GM03348 (cell line): ENCODE data around the gene FBXO7.
A peak's percentile ranks its signal among the peaks of the same experiment; 100 is the strongest.
"Not testable (repeated sequence)": the region's sequence is repeated elsewhere in the genome, so short reads cannot be mapped to it uniquely, and the experiment has no call there.

Experiments
- DNase-seq: peaks from one replicate; pipeline ENCODE4 v3.0.0; 2012; ENCODE audit warnings: low spot score

FBXO7 gene

DNA sequence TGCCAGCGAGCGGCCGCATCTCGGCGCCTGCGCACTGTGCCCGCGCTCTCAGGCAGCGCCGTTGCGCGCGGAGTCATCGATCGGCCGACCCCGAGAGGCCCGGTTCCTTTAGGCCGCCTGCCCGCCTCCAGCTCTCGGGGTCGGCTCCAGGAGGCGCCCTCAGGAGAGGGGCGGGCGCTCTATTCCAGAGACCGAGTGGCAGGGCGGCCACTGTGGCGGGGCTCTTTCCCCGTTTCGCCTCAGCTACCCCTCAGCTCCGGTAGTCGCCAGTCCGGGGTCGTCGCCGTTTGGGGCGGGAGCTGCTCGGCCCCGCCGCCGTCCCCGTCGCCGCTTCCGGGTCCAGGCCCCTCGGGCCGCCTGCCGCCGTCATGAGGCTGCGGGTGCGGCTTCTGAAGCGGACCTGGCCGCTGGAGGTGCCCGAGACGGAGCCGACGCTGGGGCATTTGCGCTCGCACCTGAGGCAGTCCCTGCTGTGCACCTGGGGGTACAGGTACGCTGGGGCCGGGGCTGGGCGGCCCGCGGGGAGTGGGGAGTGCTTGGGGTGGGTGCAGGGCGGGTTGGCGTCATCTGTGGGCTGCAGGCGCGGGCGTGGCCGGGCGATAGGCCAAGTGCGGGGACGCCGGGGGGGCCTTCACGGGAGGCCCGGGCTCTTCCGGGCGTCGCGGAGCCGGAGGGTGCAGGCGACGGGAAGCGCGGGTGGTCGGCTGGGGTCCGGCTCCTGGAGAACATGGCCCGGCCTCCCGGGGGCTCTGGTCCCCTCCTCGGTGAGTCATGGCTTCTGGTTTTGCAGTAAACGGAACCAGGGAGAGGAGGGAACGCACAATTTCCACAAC, at the start of gene FBXO7:
Gene FBXO7, plus strand, starts transcription at position 177 of the 833 bp plus-strand sequence. Its CDS starts 192 bp downstream, at position 369.
- DNase-seq = peak; percentile 97

DNA sequence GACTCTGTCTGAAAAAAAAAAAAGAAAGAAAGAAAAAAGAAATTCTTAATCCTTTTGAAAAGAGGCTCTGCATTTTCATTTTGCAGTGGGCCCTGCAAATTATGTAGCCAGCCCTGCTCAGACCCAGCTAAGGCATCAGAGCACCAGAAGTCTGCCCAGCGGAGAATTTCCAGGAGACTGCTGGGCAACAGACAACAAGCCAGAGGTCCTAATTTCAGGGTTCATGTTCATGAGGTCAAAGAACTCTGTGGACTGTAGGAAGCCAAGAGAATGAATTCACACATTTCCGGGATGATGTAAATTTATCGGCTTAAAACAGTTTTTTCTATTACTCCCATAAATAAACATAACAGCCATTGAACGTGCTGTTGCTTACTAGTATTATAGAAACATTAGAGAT, 47.7 kb upstream of the FBXO7 start:
- DNase-seq = no peak

DNA sequence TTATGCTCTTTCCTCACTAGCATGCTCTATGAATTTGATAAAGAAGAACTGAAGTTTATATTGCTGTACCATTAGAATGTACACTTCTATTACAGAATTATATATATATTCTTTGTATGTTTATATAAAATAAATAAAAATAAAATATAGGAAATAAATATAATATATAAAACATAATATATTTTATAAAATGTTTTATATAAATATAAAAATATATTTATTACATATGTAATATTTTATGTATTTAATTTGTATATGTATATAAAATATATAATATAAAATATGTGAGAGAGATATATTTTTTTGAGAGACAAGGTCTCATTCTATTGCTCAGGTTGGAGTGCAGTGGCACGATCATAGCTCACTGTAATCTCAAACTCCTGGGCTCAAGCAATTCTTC, 44.3 kb upstream of the FBXO7 start:
- no peak for DNase-seq

DNA sequence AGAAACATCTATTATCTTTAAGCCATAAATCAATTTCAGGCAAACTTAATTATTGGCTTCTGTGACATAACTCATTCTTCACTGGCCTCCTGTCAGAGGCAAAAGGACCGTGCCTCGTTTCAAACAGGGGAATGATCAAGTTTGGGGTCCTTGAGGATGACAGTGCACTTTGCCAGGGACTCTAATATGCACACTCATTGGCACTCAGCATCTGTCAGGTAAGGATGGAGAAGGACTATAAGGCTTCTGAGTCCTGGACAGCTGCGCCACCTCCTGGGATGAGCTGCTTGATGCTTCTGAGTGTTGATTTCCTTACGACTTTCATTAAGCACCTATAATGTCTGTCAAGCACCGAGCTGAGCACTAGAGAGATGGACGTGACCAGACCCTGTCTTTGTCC, 30.5 kb upstream of the FBXO7 start:
- DNase-seq = no peak

DNA sequence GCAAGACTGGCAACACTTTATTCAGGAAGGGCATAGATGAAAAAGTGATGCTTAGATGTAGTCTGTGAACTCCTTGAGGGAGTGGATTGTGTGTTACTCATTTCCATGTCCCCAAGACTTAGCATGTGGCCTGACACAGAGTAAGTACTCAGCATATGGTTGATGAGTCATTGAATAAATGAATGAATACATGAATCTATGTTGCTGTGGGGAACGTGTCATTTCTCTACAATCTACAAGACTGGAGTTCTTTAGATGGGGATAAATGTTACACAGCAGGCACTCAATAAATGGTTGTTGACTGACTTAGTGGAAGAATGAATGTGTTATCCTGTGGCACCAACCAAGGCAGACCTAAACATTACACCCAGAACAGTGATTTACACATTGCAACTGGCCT, 28.3 kb upstream of the FBXO7 start:
- no peak for DNase-seq

DNA sequence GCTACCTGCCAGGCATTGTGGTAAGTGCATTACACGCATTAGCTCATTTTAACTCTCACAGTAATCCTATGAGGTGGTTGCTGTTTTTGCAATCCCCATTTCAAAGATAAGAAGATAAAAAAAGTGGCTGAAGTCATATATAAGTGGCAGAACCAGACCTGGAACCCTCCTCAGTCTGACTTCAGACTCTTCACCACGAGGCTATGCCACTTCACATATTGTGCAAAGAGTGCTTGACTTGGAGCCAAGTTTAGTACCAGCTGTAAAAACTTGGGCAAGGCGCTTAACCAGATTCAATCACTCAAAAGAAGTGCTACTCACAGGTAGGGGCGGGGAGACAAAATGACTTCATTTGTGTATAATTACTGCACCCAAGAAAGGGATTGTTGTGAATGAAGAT, 25.6 kb upstream of the FBXO7 start:
- DNase-seq = no peak

DNA sequence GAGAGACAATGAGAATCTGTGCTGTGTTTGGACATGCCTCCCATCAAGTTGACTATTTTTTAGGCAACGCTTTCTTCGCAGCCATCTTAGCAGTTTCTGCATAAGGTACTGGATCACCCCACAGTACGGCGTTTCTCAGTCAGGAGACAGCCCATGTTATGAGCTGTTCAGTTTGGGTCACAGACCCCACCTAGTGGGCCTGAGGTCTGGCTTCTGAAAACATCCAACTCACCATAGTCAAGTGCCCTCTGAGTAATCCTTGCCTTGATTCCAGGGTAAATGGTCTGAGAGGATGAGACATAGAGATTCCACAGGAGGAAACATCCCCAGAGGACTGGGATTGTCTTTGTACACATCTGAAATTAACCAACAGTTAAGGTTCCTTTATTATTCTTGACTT, 17.6 kb upstream of the FBXO7 start:
- no peak for DNase-seq

DNA sequence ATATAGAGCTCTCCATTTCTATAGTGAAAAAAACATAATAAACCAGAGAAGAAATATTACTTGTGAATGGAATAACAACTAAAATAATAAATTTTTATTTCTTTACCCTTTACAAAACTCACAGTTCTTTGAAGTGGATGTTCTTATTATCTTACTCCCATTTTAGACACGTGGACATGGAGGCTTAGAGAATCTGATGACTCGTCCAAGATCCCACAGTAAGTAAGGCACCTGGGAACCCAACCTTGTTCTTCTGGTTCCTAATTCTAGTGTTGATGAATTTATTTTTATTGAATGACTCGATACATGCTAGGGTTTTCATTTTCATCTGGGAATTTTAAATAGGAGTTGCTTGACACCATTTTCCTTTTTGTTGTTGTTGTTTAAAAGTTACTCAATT, 12.2 kb upstream of the FBXO7 start:
- no peak for DNase-seq

DNA sequence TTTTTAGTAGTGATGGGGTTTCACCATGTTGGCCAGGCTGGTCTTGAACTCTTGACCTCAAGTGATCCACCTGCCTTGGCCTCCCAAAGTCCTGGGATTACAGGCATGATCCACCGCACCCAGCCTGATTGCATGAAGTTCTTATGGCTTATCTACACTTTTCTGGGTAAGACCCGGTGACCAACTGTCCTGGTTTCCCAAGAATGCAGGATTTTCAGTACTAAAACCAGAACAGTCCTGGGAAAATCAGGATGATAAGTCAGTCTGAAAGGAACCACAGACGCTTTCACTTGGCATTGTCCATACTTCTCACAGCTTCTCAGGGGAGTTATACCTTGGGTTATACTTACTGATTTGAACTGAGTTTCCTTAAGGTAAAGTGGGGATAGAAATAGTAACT, 8.9 kb upstream of the FBXO7 start:
- no peak for DNase-seq

DNA sequence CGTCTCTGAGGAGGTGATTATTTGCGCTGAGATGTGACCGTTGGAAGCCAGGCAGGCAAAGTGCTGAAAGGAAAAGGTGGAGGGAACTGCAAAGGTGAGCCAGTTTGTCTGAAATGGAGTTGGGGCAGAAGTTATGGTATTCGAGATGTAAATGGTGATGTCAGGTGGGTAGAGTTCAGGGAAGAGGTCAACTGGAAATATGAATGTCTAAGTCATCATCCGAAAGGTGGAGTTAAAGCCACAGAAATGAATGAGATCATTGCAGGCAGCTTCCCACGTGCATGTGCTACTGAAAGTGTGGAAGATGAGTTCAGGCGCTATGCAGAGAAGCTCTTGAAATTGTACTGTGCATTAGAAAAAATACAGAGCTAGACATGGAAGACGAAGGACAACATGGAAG, 8.1 kb upstream of the FBXO7 start:
- DNase-seq = no peak

DNA sequence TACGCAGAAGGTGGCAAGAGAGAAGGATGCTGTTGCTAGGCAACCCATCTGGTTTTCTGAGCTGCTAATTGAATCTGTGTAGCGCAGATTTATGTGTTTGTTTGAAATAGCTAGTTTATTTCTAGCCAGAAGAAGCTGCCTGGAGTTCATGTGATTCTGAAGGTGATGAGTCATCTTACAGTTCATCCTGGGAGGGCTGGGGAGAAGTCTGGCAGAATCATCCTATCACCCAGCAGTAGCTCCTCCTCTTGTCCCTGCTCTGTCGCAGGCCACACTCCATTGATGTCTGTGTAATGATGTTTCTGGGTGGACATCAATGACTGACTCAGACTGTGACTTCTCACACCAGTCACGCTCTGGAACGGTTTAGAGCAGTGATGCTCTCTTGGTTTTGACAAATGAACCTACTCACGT, 4.8 kb upstream of the FBXO7 start:
- peak; percentile 75 for DNase-seq

DNA sequence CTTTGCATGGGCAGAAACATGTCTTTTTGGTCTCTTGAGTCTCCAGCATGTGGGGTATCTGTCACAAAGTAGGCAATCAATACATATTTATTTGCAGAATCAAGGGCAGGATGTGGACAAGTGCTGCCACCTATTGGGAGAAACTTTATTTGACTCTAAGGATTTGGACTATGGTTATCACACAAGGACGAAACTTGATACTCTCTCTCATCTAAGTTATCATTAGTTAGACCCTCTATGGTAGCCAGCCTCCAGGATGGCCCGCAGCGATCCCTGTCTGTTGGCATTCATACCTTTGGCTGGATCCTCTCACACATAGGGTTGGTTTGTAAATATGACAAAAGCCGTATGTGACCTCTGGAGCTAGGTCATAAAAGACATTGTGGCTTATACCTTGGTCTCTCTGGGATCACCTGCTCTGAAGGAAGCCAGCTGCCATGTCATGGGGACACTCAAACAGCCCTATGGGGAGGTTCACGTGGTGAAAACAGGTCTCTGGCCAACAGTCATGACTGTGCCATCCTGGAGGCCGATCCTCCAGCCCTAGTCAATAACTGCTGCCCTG, 1.1 kb upstream of the FBXO7 start:
- peak; percentile 66 for DNase-seq

DNA sequence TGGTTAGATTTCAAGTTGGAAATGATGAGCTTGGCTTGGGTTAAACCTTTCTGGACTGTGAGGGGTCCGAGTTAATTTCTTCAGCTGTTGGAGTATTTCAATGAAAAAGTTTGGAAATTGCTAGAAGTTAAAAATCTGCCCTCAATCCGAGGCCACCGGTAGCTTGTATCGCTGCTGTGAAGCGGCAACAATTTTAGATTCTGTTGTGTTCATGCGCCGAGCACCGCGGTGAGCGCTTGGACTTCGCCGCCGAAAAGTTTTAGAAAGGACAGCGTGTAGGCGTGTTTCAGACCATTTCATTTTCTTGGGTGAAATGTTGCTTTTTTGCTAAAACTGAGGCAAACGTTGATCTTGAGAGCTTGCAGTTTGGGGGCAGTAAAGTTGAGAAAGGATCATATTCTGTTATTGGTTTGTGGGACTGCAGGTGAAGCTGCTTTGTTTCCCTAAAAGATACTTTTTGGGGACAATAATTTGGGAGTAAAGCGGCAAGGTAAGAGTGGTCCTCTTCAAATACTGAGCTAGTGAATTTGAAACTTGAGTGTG, 928 bp downstream of the FBXO7 start:
- DNase-seq = peak; percentile 33

DNA sequence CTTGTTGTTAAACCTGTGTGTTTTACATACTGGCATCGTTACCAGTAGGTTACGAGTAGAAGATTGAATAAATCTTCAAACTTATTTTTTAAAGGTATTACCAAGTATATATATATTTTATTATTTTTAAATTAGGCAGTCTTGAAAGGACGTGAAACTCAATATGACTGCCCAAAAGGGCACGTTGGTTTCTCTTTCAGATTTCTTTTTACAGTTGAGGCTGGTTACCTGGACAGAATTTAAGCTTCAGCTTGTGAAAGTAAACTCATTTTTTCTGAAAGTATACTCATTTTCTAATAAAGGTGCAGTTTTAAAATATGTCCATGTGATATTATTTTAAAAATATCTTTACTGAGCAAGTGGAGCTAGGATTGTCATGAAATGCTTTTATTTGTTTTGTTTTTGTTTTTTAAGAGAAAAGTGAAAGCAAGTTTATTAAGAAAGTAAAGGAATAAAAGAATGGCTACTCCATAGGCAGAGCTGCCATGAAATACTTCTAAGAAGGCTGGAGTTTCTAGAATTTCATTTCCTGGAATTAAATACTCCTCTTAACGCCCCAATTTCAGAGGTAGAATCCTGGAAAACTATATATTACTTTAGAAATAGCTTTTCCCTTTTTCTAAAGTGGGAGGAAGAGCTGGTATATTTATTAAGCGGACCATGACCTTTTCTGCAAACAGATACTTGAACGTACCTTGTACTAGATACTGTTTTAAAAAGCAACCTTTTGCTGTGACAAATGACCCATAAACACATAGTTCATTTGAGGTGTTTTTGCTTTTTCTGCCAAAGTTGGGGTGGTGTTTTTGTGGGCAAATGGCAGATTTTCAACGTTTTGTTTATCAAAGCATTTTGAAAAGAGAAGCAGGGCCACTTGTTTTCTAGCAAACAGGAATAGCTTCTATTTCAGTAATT, 1.9 kb downstream of the FBXO7 start:
- no peak for DNase-seq

DNA sequence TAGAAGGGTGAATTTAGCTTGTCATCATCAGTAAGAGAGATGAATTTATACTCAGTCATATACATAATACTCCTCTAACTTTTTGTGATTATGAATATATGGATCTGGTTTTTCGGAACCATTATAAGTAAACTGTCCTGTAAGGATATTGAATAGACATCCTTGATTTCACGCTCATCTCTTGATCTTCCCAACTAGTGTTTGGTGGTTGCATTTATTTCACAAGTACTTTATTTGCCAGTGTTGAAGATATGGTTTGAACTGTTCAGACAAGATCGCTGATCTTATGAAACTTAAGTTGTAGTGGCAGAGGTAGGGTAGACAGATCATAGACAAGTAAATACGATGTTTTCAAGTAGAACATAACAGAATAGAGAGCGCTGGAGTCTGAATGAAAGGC, 3.0 kb downstream of the FBXO7 start:
- DNase-seq = no peak

DNA sequence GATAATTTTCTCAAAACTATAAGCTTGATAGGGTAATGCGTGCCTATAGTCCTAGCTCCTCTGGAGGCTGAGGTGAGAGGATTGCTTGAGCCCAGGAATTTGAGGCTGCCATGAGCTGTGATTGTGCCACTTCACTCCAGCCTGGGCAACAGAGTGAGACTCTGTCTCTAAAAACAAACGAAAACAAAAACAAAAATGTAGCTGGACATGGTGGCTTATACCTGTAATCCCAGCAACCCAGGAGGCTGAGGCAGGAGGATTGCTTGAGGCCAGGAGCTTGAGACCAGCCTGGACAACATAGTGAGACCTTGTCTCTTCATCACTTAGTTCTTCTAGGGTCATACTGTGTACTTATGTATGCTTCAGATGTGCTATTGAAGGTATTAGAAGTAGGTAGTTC, 3.9 kb downstream of the FBXO7 start:
- not testable (repeated sequence) for DNase-seq

DNA sequence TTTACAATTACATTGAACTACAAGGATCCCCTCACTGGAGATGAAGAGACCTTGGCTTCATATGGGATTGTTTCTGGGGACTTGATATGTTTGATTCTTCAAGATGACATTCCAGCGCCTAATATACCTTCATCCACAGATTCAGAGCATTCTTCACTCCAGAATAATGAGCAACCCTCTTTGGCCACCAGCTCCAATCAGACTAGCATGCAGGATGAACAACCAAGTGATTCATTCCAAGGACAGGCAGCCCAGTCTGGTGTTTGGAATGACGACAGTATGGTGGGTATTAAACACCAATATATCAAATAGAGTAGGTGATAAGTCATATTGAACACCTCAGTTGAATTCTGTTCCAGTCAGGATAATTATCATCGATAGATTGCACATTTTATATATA, 4.4 kb downstream of the FBXO7 start:
- peak; percentile 24 for DNase-seq

DNA sequence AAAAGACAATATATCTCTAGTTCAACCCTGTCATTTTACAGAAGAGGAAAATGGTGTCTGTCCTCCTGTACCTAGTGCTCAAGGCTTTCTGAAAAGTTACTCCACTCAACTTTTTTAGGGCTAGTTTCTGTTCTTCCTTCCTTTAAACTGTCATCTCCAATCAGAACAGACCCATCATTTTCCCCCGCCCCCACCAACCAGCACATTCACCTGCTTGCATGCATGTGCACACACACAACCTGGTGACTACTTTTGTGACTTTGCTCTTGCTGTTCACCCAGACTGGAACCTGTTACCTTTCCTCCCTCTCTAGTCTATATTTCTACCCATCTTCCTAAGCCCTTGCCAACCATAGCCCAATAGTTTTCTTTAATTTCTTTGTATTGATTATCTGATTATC, 5.6 kb downstream of the FBXO7 start:
- DNase-seq = no peak

DNA sequence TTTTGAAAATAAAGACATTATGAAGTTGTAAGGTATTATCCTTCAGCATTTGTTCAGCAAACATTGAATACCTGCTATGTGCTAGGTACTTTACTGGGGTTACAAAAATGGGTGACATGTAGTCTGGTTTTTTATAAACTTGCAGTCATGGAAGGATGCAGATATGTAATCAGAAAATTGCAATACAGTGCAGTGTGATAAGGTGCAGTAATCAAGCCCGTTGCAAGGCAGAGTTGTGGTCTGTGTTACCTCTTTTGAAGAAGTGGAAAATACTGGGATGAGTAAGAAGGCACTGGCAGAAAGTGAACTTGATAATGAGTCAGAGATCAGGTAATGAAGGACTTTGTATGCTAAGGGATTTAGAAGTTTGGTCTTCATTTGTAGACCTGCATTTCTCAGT, 8.1 kb downstream of the FBXO7 start:
- DNase-seq = no peak

DNA sequence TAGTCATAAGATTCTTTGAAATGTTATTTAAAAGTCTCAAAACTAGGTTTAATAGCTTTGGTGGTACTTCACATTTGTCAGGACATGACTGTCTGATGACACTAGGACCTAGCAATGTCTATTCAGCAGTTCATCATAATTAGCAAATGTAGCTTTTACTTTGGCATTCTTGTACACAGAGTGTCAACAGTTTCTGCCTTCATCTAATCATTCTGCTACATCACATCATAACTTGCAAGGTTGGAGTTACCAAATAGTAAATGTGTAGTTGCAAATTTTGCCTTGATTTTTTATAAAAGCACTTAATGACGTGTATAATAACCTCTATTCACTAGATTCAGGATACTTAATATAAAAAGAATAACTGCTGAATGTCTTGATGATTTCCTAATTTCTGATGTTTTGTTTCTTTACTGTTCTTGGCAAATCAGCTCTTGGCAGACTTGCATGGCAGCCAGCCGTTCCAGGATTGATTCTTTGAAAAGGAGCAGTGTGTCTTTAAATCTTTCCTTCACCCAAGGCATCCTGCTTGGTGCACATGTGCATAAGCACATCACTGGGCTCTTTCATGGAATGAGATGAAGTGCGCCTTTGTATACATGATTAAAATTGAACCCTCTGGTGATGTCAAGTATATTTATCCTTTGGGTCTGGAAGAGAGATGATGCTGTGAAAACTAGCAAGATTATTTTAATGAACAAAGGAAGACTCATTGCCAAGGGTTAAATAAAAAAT, 12.2 kb downstream of the FBXO7 start:
- no peak for DNase-seq

DNA sequence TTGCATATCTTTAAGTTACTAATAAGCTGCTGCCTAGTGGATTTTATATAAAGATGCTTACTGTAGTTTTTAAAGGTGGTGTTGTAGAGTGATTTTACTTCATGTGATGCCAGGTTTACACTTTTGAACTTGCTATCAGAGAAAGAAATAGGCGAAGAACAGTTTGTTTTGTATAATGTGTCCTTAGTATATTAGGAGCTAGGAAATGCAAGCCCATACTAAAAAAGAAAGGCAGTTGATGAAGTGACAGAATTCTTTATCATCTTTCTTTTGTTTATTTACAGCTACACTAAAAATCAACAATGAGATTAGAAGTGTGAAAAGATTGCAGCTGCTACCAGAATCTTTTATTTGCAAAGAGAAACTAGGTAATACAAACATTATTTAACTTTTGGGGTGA, 12.8 kb downstream of the FBXO7 start:
- DNase-seq = no peak

DNA sequence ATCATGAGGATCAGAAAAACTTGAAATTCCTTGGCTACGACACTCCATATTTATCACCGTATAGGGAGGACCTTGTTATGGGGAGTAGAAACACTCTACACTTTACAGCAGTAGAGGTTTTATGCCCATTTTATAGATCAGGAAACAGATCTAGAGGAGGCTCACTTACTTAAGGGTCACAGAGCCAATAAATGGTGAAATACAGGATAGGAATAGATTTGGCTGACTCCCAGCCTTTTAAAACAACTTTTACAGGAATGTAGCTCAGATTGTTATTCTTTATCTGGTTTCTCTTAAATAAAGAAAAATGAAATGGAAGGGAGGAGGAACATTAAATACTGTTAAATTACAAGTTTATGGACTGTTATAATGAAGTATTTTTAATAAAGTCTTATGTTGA, 14.8 kb downstream of the FBXO7 start:
- DNase-seq = no peak
